Activated naive CD8-positive, alpha-beta T cell treated with anti-CD3 and anti-CD28 coated beads, Interleukin-2, amount 10 ng/mL, durations not matched to agents 7 days and 5 days (primary cell): ENCODE data around the gene CDK5RAP2. TPM values are rescaled to one million over a fixed set of nuclear protein-coding genes. Genes with fewer than 3 reads are reported as not detected.

Source experiments
- ATAC-seq: fragments of 150-1000 bp; cut with Tn5 transposase; one replicate; pipeline ENCODE4 v1.10.0; 2021; ENCODE audit warnings: low read depth, moderate library complexity
- POLR2A ChIA-PET: fragments of 350-600 bp; sonication (Branson Sonifier 250); formaldehyde crosslinking; loops from one replicate; lab custom pipeline; 2021; ENCODE audit warnings: antibody characterized with exemption; lab: Charles Lee
- DNase-seq: peaks from one replicate; pipeline ENCODE4 v3.0.0; 2021
- H3K27ac Mint-ChIP-seq: one replicate; pipeline ENCODE4 v1.8.0; 2022; ENCODE audit warnings: mild to moderate bottlenecking, mixed read lengths
- H3K27me3 Mint-ChIP-seq: one replicate; pipeline ENCODE4 v1.8.0; 2022; ENCODE audit warnings: mild to moderate bottlenecking, moderate library complexity, mixed read lengths
- H3K36me3 Mint-ChIP-seq: one replicate; pipeline ENCODE4 v1.8.0; 2021; ENCODE audit warnings: mild to moderate bottlenecking, mixed read lengths
- H3K4me1 Mint-ChIP-seq: one replicate; pipeline ENCODE4 v1.8.0; 2021; ENCODE audit warnings: mixed read lengths
- H3K4me3 Mint-ChIP-seq: one replicate; pipeline ENCODE4 v1.8.0; 2022; ENCODE audit warnings: mild to moderate bottlenecking, moderate library complexity, mixed read lengths
- H3K9me3 Mint-ChIP-seq: one replicate; pipeline ENCODE4 v1.8.0; 2021; ENCODE audit warnings: mixed read lengths
- total RNA-seq, 2 experiments: library from RNA; stranded (reverse); gene quantifications; one replicate each; pipeline ENCODE4 v1.2.3, GENCODE V29; 2021

The CDK5RAP2 gene
- total RNA-seq, 2 experiments from 2014 or later = 113 TPM

GRCh38 chr9:120395376-120395775 is 184.6 kb downstream of the CDK5RAP2 start:
- POLR2A ChIA-PET = no interaction called here
- no peak for ATAC-seq
- Mint-ChIP-seq H3K9me3 (no peaks in the 10 kb centered on the region), H3K36me3 (peaks cover 54% of the 10 kb centered on the region), H3K27ac (no peak overlapping the region), H3K27me3 (no peaks in the 10 kb centered on the region), H3K4me3 (no peak overlapping the region), H3K4me1 (peaks cover 22% of the 10 kb centered on the region)
- DNase-seq = no peak

GRCh38 chr9:120394058-120394669 is 185.8 kb downstream of the CDK5RAP2 start:
- Mint-ChIP-seq H3K4me1 (peaks cover 22% of the 10 kb centered on the region), H3K27me3 (no peaks in the 10 kb centered on the region), H3K9me3 (no peaks in the 10 kb centered on the region), H3K4me3 (peak overlapping the region; percentile 33), H3K27ac (peak overlapping the region; percentile 70), H3K36me3 (peaks cover 45% of the 10 kb centered on the region)
- DNase-seq = peak; percentile 58
- ATAC-seq = peak; percentile 87
- POLR2A ChIA-PET = no interaction called here

- Mint-ChIP-seq H3K4me3 (peak overlapping the region; percentile 12), H3K27ac (no peak overlapping the region), H3K36me3 (peaks cover 45% of the 10 kb centered on the region), H3K27me3 (no peaks in the 10 kb centered on the region), H3K4me1 (peaks cover 22% of the 10 kb centered on the region), H3K9me3 (no peaks in the 10 kb centered on the region)
- peak; percentile 38 for ATAC-seq
- DNase-seq = no peak
- POLR2A ChIA-PET = no interaction called here
These were observed 186.4 kb downstream of the CDK5RAP2 start for GRCh38 chr9:120393386-120394057.

- H3K9me3 Mint-ChIP-seq = no peaks in the 10 kb centered on the region
- H3K36me3 Mint-ChIP-seq = peaks cover 46% of the 10 kb centered on the region
- no peak overlapping the region for H3K4me3 Mint-ChIP-seq
- DNase-seq (no peak), ATAC-seq (no peak)
- no peaks in the 10 kb centered on the region for H3K27me3 Mint-ChIP-seq
- POLR2A ChIA-PET = no interaction called here
- no peak overlapping the region for H3K27ac Mint-ChIP-seq
- H3K4me1 Mint-ChIP-seq = peaks cover 21% of the 10 kb centered on the region
These were observed 187.3 kb downstream of the CDK5RAP2 start for GRCh38 chr9:120392711-120393110.

- H3K4me1 Mint-ChIP-seq = peaks cover 20% of the 10 kb centered on the region
- no peak for ATAC-seq
- no peaks in the 10 kb centered on the region for H3K27me3 Mint-ChIP-seq
- H3K9me3 Mint-ChIP-seq = no peaks in the 10 kb centered on the region
- H3K27ac Mint-ChIP-seq = no peak overlapping the region
- H3K36me3 Mint-ChIP-seq = peaks cover 43% of the 10 kb centered on the region
- no peak for DNase-seq
- POLR2A ChIA-PET = no interaction called here
- H3K4me3 Mint-ChIP-seq = no peak overlapping the region
These were observed 187.7 kb downstream of the CDK5RAP2 start for GRCh38 chr9:120392245-120392644.

- DNase-seq (no peak), ATAC-seq (no peak)
- H3K27ac Mint-ChIP-seq = no peak overlapping the region
- POLR2A ChIA-PET = no interaction called here
- peaks cover 43% of the 10 kb centered on the region for H3K36me3 Mint-ChIP-seq
- H3K27me3 Mint-ChIP-seq = no peaks in the 10 kb centered on the region
- H3K4me1 Mint-ChIP-seq = peaks cover 19% of the 10 kb centered on the region
- H3K9me3 Mint-ChIP-seq = no peaks in the 10 kb centered on the region
- no peak overlapping the region for H3K4me3 Mint-ChIP-seq
These were observed 188.3 kb downstream of the CDK5RAP2 start for GRCh38 chr9:120391691-120392090.

- Mint-ChIP-seq H3K9me3 (no peaks in the 10 kb centered on the region), H3K4me1 (peaks cover 15% of the 10 kb centered on the region), H3K27me3 (no peaks in the 10 kb centered on the region), H3K27ac (no peak overlapping the region), H3K4me3 (no peak overlapping the region), H3K36me3 (peaks cover 34% of the 10 kb centered on the region)
- POLR2A ChIA-PET = no interaction called here
- DNase-seq = no peak
- no peak for ATAC-seq
These were observed 189.3 kb downstream of the CDK5RAP2 start for GRCh38 chr9:120390637-120391190.

GRCh38 chr9:120389867-120390266 is 190.1 kb downstream of the CDK5RAP2 start:
- peaks cover 32% of the 10 kb centered on the region for H3K36me3 Mint-ChIP-seq
- DNase-seq (no peak), ATAC-seq (no peak)
- POLR2A ChIA-PET = no interaction called here
- H3K4me3 Mint-ChIP-seq = no peak overlapping the region
- peaks cover 13% of the 10 kb centered on the region for H3K4me1 Mint-ChIP-seq
- H3K27me3 Mint-ChIP-seq = no peaks in the 10 kb centered on the region
- H3K27ac Mint-ChIP-seq = no peak overlapping the region
- no peaks in the 10 kb centered on the region for H3K9me3 Mint-ChIP-seq

- Mint-ChIP-seq H3K27me3 (no peaks in the 10 kb centered on the region), H3K27ac (no peak overlapping the region), H3K4me1 (peaks cover 7% of the 10 kb centered on the region), H3K9me3 (no peaks in the 10 kb centered on the region), H3K4me3 (no peak overlapping the region), H3K36me3 (peaks cover 30% of the 10 kb centered on the region)
- ATAC-seq = no peak
- no peak for DNase-seq
- POLR2A ChIA-PET = no interaction called here
These were observed 190.7 kb downstream of the CDK5RAP2 start for GRCh38 chr9:120389300-120389699.

- POLR2A ChIA-PET = no interaction called here
- Mint-ChIP-seq H3K4me1 (no peaks in the 10 kb centered on the region), H3K9me3 (no peaks in the 10 kb centered on the region), H3K36me3 (peaks cover 23% of the 10 kb centered on the region), H3K27me3 (no peaks in the 10 kb centered on the region), H3K27ac (no peak overlapping the region), H3K4me3 (no peak overlapping the region)
- no peak for ATAC-seq
- no peak for DNase-seq
These were observed 191.7 kb downstream of the CDK5RAP2 start for GRCh38 chr9:120388003-120388855.

GRCh38 chr9:120387257-120388002 is 192.5 kb downstream of the CDK5RAP2 start:
- Mint-ChIP-seq H3K27me3 (no peaks in the 10 kb centered on the region), H3K36me3 (peaks cover 15% of the 10 kb centered on the region), H3K9me3 (no peaks in the 10 kb centered on the region), H3K4me3 (no peak overlapping the region), H3K4me1 (no peaks in the 10 kb centered on the region), H3K27ac (no peak overlapping the region)
- DNase-seq = no peak
- ATAC-seq = peak; percentile 17
- POLR2A ChIA-PET = interaction anchor here (0.6 kb wide), 1 partner anchor 304 kb away, joined by 3 read pairs; no protein-coding TSS in a partner anchor

- no peaks in the 10 kb centered on the region for H3K9me3 Mint-ChIP-seq
- no peaks in the 10 kb centered on the region for H3K4me1 Mint-ChIP-seq
- no peak overlapping the region for H3K27ac Mint-ChIP-seq
- ATAC-seq (no peak), DNase-seq (no peak)
- no peaks in the 10 kb centered on the region for H3K27me3 Mint-ChIP-seq
- H3K4me3 Mint-ChIP-seq = no peak overlapping the region
- H3K36me3 Mint-ChIP-seq = peaks cover 10% of the 10 kb centered on the region
- POLR2A ChIA-PET = interaction anchor here (0.6 kb wide), 1 partner anchor 303 kb away, joined by 3 read pairs; no protein-coding TSS in a partner anchor
These were observed 193.4 kb downstream of the CDK5RAP2 start for GRCh38 chr9:120386390-120387131.
